NCI-H1694 treated with DMSO at 0.1 percent for 48 hours (cell line): ENCODE data around the gene PRELP.
"Not testable (repeated sequence)": the region's sequence is repeated elsewhere in the genome, so short reads cannot be mapped to it uniquely, and the experiment has no call there.

Experiments
- DNase-seq: peaks from one replicate; lab custom pipeline; 2025; lab: John Stamatoyannopoulos, UW

The PRELP gene

DNA sequence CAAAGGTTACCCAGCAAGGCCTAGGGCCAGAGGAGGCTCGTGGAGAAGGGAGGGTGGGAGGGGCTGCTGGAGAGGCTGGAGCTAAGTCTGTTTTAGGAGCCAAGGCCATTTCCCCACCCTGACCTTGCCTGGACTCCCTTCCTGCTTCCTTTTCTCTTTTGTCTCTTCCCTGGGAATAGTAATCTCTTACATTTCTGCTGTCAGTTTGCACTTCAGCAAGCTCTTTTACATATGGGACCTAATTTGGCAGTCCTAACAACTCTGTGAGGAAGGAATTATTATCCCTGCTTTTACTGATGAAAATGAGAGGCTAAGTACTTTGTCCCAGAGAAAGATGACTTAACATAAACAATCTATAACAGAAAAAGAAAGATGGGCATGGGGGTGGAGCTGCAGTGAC lies 32.2 kb downstream of the PRELP start:
- DNase-seq = no peak

DNA sequence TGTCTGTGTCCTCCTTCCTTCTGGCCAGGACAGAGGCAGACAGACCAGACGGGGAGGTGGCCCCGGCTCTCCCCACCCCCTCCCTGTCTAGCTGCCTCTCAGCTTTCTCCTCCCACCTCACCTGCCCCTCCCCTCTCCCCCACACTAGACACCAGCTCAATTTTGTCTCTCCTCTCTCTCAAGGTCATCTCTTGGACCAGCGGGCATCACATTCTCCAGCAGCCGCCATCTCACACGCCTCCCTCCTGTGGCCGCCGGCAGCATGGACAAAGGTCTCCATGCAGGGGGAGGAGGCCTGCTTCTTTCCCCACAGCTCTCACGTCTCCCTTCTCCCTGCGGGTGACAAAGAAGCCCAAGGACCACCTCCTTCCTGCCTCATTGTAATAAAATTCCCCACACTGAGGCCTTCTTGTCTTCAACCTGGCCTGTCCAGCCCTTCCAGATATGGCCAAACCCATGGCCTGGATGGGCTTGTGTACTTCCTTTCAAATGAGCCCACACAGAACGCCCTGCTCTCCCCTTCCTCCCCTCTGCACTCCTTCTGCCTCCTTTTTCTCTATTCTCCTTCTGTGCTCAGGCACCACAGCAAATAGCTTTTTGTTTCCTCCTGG lies 33.0 kb downstream of the PRELP start:
- DNase-seq = no peak

DNA sequence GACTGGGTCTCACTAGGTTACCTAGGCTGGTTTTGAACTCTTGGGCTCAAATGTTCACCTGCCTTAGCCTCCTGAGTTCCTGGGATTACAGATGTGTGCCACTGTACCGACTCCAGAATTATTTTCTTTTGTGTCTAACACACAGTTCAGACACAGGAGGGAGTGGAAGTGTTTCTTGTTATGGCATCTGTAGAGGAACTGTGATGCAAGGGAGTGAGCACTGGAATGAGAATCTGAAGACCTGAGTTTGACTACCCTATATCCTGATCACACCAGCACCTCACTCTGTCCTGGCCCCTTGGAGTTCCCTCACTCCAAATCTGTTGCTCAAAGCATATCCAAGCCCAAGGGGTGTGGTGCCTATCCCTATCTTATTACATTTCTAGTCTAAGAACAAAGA lies 33.5 kb downstream of the PRELP start:
- DNase-seq = no peak

DNA sequence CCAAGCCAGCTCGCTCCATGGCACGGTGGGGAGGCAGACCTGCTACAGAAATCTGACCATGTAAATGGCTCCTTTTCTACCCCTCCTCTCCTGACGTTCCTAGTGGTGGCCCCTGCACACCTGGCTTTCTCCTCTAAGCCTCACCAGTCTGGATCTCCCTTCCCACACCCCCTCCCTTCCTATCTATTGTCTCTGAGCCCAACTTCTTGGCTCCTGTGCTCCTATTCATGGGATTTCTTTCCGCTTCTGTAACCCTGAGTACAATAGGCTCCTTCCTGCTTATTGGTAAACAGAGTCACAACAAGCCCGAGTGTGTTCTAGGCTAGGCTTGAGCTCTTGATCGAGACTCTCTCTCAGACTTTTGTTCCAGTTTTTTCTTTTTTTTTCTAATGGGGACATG lies 35.9 kb downstream of the PRELP start:
- no peak for DNase-seq

DNA sequence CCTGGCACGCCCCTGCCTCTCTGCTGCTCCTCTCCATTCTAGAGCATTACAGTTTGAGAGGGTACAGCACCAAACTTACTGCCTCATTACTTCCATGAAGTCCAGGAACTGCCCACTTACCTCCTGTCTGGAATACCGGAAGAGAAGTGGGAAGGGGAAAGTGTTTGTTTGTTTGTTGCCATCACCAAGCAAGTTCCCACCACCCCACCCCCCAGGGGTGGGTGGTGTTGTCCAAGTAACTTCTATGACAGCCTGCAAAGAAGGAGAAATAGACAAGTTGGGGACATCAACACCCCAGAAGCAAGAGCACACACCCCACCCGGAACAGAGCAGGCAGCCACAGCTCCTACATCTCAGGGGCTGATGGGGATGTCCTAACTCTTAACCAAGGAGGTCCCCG lies 36.3 kb downstream of the PRELP start:
- DNase-seq = no peak

DNA sequence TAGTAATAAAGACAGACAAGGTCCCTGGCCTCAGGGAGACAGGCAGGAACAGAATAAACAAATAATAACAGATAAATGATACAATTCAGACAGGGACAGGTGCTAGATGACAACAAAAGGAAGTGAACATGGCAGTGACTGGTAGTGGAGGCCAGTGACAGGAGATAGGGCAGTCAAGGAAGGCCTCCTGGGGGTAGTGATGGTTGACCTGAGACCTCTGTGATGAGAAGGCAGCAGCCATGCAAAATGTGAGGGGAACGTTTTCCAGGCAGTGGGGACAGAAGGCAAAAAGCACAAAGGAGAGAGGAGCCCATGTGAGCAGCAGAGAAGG lies 36.9 kb downstream of the PRELP start:
- no peak for DNase-seq

DNA sequence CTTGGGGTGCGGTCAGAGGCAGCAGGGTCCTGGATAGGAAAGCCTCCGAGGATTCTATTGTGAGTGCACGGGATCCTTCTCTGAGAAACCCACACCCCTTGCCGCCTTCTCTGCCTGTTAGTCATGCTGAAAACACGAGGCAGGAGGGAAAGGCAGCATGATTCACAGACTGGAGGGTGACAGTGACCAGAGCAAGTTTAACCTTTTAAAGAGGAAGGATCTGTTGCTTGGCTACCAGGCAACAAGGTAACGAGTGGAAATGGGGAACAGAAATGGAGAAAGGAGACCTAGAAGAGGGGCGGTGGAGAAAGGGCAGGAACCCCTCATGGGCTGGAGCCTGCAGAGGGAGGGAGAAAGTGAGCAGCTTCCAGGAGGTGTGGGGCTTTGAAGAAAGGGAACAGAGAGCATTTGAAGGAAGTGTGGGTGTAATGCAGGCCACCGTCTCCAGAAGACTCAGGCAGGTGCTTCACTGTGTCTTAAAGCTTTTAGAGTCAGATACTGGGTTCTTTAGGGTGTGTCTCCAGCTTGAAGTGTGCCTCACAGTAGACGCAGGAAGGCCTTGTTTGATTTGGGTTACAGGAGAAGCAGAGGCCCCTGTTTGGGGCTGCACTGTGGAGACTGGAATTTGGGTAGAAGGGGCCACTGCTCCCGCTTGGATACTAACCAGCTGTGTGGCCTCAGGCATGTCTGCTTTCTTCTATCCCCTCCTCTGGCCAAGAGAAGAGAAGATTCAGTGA lies 37.4 kb downstream of the PRELP start:
- DNase-seq = no peak

DNA sequence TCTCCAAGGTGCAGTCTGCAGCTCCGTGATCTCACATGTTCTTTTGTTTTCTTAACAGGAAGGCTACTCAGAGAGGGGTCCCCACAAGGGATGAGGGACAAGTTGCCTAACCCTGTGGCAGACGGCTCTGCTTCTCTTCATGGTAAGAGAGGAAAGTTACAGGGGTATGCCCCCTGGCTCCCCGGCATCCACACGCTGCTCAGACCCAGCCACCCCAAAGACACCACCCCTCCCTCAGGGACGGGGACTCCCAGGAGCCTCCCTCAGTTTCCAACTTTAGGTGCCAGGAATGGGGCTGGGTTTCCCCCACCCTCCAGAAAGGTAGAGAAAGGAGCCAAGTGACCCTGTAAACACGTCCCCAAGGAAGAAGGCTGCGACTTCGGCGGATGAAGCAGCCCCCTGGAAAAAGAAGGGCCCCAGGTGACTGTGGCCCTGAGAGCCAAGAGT lies 38.0 kb downstream of the PRELP start:
- DNase-seq = no peak

DNA sequence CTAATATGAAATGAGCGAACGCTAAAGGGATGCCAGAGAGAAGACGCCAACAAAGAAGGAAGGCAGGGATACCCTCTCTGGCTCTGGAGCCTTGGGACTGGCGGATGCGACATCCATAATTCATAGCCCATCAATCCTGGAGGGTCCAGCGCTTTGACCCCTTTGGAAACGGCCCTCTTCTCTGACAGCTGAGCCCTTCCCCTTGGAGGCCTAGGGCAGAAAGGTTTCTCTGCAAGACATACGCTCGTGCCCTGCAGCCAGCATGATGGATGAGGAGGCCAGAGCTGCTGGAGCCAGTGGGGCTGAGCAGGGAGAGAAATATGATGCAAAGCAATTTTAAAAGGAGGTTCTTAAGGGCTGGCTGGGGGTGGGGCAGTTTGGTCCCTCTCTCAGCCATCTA lies 40.6 kb downstream of the PRELP start:
- DNase-seq = no peak

DNA sequence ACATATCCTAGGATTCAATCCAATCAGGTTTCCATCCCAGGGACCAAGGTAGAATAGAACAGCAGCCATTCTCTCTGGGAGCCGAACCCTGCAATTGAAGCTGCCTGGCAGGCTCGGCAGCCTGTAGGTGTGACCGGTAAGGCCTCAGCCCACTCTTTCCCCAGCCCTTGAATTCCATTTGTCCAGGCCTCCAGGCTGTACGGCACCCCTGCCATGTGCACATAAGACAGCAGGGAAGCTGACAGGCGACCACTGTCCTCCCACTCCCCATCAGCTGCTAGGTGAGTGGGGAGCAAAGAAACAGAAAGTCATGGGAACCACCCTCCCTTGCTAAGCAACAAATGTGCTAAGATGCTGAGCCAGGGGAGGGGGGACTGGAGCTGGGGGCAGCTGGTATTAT lies 41.3 kb downstream of the PRELP start:
- DNase-seq = no peak

DNA sequence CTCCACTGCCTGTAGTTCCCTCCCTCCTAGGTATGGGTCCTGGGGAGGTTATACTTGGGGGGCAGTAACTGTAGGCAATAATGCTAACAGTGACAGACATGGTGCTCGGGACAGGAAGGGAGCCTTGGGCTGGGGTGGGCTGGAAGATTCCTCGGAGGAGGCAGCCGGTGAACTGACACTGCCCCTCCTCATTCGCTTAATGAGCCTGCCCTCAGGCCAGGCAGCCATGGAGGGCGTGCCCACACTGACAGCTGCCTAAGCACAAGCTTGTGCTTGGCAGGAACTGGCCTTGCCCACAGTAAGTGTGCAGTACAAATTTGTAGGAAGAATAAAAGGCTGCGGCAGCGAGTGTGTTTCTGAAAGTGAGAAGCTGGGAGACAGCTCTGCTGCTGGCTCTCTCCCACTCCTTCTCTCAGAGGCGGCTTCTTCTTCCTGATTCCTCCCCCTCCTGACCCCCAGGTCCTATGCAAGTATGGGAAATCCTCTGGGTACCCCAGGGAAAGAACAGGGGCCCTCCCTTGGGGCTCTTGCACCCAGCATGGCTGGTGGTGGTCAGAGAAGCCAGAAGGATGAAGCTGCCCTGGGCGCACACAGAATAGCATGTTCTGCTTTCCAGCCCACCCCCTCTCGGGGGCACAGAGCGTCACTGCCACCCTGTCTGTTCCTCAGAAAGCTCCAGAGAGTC lies 42.0 kb downstream of the PRELP start:
- DNase-seq = no peak

DNA sequence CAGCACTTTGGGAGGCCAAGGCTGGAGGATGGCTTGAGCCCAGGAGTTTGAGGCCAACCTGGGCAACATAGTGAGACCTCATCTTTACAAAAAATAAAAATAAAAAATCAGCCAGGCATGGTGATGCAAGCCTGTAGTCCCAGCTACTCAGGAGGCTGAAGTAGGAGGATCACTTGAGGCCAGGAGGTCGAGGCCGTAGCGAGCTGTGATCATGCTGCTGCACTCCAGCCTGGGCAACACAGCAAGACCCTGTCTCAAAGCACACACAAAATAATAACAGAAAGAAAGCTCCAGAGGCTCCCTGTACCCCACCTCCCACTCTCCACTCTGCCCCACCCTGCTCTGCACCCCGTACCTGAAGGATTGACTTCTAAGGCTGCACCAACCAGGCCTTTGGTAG lies 42.5 kb downstream of the PRELP start:
- DNase-seq = not testable (repeated sequence)

DNA sequence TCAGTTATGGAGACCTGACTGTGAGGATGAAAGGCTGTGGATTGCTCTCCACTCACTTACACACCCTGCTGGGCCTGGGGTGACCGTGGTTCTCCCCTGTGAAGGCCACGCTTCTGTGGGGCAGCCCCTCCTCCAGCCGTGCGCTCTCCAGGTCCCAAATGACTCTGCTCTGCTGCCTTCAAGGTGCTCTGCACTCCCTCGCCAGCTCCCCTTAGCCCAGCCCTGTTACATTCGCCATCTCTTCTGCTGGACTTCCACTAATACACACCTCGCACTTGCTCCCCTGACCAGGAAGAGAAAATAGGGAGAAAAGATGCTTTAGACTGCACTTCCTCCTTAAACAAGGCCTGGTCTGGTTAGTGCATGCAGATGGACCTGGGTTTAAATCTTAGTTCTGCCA lies 42.9 kb downstream of the PRELP start:
- DNase-seq = no peak

DNA sequence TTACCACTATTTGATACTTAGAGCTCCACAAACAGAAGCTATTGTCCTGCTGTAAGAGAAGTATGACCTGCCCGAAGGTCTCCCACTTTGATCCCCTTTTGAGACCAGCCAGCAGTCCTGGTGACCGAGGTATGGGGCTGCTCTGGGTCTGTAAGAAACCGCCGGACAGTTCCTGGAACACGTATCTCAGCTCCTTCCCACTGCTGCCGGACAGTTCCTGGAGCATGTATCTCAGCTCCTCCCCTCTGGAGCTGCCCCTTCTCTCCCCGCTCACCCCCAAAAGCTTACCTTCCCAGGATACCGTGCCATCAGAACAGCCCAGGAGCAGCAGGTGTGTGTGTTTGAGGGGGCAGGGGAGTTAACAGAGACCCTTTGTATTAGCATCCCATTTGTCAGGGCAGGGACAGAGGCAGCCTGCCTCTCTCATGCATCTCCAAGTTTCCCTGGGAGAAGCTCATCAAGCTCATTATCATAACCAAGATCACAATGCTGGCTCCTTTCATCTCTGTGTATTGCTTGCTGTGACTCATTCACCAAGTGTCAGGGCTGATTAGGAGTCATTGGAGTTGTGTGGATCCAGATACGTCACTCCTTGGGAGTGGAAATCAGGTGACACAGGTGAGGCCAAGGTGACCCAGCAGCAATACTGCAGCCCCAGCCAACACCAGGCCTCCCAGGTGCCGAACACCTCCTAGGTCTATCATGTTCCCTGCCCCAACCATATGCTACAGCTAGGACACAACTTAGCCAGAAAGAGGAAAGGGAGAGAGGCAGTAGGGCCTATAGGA lies 43.6 kb downstream of the PRELP start:
- DNase-seq = no peak

DNA sequence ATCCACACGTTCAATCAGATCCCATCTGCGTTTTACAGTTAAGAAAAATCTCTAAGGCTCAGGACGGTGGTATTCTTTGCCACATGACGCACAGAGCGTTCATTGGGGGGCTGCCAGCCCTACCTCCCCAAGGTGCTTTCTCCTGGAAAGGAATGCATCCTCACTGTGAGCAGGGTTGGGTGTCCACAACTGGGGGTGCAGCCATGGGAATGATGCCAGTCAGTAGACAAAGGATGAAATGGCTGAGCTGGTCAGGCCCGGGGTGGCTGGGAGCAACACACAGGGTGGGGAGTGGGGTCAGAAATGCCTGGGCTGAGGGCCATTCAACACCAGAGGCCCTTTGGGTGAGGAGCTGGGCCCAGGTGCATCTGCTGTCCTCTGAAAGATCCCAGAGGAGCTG lies 44.3 kb downstream of the PRELP start:
- no peak for DNase-seq

DNA sequence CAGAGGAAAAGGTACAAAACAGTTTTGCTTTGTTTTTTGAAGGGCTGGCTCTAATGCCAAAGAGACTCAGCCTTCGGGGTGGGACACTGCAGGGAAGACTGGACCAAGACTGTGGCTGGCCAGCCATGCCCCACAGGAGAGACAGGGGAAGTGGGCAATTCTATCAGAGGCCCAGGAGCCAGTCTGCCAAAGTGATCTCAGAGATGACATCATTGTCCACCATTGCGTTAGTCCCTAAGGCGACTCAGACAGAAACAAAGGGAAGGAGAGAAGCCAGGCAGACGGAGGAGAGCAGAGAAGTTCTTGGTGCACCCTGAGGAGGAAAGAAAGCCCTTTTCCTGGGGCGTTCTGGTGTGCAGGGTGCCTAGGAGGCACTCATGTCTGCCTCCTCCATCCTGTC lies 44.7 kb downstream of the PRELP start:
- DNase-seq = no peak

DNA sequence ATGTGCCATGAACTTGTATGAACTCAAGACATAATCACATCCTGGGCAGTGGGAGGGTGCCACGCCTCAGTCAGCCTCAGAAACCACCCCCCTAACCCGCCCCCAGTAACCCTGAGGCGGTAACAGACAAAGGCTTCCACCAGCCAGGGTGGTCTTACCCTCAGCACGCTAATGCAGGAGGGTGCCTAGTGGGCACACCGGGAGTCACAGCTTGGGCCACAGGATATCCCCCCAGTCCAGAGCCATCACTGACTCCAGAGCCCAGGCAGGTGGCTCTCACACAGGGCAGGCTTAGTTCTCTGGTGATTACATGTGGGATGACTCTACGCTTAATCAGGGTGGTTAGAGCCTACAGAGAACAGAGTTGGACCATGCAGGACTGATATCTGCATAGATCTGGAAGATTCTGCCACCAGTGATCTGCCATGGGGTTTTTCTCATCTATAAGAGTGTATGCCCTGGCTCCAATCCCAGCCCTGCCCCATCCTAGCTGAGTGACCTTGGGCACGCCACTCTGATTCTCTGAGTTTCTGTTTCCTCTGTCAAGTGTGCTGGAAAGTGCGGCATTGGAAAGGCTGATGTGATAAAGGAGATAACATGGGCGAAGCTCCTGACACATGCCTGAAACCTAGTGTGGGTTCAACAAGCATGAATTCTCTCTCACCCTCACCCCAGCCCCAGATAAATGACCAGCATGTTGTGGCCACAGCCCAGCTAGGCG lies 45.6 kb downstream of the PRELP start:
- no peak for DNase-seq

DNA sequence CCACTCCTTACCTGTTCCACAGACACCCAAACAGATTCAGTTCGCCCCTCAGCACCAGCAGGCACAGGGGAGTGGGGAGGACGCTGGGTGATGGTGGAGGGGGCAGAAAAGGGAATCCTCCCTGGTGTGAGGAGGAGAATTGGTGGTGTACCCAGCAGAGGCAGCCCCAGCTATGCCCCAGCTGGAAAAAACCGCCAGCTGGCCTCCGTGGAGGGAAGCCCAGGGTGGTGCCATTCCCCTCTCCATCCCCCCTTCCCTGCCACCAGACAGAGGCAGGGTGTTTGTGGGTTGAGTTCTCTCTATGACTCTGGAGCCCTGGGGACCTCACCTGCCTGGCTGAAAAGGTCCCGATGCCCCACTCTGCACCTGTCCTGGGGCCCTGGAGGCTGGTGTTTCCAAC lies 46.2 kb downstream of the PRELP start:
- peak; percentile 70 for DNase-seq

DNA sequence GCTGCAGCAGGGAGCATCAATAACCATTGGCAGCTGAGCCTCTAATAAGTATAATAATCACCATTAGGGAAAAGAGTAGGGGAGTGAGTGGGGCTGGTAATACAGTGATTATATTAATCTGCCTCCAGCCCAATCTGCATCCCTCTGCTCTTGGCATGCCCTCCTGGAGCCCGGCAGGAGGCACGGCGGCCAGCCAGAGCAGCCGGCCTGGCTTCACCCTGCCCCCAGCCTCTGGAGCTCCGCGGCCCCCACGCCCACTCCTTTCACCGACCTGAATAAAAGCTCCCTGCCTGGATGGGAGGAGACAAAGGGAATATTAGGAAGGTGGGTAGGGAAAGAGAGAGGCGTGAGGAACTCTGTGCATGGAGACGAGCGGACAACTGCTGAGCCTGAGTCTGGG lies 46.6 kb downstream of the PRELP start:
- peak; percentile 70 for DNase-seq

DNA sequence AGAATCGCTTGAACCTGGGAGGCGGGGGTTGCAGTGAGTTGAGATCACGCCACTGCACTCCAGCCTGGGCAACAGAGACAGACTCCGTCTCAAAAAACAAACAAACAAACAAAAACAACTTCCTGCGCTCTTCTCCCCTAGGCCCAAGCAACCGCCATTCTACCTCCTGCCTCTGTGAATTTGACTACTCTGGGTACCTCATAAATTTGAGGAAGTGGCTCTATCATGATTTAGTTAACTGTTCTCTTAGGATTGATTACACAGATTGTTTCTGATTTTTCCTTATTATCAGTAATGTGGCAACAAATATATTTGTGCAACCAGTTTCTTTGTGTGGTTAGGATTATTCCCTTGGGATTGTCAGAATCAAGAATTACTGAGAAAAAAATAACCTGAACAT lies 48.1 kb downstream of the PRELP start:
- no peak for DNase-seq

DNA sequence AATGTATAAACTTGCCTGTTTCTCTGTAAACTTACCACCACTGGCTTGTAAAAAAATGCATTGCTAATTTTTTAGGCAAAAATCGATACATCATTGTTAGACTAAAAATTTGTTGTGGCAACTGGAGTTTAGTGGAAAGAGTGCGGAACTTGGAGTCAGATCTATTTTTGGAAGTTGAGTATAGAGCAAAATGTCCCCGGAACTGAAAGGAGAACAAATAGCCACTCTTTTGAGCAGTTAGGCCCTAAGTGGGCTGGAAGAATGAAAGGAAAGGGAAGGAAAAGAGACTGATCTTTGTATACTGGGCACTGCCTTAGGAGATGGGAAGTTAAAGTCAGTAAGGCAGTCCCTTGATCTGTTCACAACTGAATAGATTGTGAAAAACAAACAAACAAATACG lies 48.5 kb downstream of the PRELP start:
- no peak for DNase-seq

DNA sequence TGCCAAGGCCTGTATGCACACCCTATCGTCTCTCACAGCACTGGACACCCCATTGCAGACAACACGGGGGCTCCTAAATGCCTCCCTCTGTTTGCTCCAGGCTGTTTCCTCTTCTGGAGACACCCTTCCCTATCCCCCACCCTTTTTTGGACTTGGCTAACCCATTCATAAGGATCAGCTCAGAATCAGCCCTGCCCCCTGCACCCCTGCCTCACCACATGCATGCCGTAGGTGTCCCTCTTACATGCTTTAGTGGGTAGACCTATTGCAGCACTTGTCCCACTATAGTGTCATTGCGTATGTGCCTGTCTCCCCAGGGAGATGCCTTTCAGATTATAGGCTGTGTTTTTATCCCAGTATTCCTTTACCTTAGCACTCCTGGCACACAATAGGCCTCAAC lies 49.2 kb downstream of the PRELP start:
- no peak for DNase-seq
